H54 (cell line): ENCODE measurements around the gene ZDHHC5.
"Not testable (repeated sequence)": the region's sequence is repeated elsewhere in the genome, so short reads cannot be mapped to it uniquely, and the experiment has no call there.

ENCODE experiments used
- DNase-seq: peaks from one replicate; pipeline ENCODE4 v3.0.0; 2011; ENCODE audit warnings: low spot score, mixed read lengths; ENCODE audit not compliant: insufficient read length
- FAIRE-seq: peaks from 3 replicates; lab custom pipeline; 2011; peaks lifted over from hg19 to GRCh38; lab: Jason Lieb, UNC
- POLR2A ChIP-seq: IDR thresholded peaks from 2 replicates; pipeline ENCODE4 v1.6.1; 2011; ENCODE audit warnings: low read depth, mild to moderate bottlenecking, low read length

Gene ZDHHC5

DNA sequence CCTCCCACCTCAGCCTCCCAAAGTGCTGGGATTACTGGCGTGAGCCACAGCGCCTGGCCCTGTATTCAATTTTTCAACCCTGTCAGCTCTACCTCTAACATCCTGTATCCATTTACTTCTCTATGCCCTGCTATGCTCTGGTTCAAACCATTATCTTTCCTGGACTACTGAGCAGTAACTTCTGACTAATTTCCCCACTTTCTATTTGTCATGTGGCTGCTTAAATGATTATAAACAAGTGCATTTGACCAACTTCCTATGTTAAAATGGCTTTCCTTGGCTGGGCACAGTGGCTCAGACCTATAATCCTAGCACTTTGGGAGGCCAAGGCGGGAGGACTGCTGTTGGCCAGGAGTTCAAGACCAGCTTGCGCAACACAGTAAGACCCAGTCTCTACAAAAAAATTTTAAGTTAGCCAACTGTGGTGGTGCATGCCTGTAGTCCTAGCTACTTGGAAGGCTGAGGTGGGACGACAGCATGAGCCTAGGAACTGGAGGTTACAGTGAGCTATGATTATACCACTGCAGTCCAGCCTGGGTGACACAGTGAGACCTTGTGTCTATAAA is 42.0 kb downstream of the ZDHHC5 start:
- FAIRE-seq (no peak), DNase-seq (no peak)
- TF ChIP-seq POLR2A, result no peak

DNA sequence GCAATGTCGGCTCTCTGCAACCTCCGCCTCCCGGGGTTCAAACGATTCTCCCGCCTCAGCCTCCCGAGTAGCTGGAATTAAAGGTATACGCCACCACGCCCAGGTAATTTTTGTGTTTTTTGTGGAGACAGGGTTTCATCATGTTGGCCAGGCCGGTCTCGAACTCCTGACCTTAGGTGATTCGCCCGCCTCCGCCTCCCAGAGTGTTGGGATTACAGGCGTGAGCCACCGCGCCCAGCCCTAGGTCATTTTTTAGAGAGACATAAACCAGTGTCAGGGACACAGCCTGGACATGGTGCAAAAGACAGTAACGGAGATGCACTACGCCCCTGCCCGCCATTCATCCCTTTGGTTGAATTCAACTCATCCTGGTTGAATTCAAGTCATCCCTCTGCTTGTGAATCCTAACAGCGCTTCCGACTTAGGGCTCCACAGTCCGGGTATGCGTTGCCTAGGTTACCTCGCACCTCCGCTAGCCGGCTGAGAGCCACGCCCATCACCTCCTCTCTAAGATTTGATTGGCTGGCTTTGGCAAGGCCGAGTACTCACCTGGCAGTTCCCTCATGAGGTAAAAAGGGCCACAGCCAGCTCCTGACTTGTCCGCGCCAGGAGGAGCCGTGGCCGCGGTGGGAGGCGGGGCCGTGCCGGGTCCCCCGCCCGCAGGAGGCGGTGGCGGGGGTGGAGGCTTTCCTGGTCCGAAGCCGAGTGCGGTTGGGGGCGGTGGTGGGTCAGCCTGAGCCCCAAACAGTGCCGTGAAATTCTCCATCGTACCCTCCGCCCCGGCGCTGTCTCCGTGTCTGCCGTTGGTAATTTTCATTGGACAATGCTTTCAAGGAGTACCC is 43.7 kb downstream of the ZDHHC5 start, which contains the start of gene MED19:
MED19 (minus strand) TSS at position 802 of the 842 bp plus-strand sequence; CDS start at position 766, 36 bp downstream.
- FAIRE-seq (no peak), DNase-seq (peak; percentile 52)
- peak; percentile 50 for TF ChIP-seq POLR2A

DNA sequence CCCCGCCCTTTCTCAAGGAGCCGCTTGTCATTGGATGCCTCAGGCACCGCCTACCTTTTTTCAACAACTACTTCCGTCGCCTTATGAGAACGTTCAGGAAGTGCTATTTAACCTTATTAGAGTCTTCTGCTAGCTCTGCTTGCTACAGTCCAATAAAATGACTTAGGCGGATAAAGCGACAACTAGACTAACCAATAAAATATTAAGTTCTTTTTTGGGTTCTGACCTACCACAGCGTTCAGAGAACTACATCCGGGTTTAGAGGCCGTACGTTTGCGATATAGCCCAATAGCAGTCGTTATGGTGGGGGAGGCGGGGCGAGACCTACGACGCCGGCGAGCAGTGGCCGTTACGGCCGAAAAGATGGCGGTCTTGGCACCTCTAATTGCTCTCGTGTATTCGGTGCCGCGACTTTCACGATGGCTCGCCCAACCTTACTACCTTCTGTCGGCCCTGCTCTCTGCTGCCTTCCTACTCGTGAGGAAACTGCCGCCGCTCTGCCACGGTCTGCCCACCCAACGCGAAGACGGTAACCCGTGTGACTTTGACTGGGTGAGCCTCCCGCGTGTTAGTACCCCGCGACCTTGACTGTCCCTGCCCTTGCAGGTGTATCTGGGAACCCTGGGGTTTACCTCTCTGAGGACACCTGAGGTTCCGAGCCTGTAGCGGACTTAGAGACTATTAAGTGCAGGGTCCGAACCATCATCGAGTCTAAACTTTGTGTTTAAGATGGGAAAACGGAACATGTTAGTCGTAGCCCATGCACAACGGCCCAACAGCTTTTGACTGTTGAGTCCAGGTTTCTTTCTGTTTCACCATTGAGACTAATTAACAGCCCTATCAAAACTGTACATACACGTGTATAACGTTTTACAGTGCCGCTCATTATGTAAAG is 44.6 kb downstream of the ZDHHC5 start, which contains the start of gene TMX2:
TMX2 (plus strand) TSS at position 338 of the 895 bp plus-strand sequence; CDS start at position 364, 26 bp downstream.
- DNase-seq (peak; percentile 73), FAIRE-seq (no peak)
- TF ChIP-seq POLR2A, result peak; percentile 66; the same call in 1 of the 2 replicates

DNA sequence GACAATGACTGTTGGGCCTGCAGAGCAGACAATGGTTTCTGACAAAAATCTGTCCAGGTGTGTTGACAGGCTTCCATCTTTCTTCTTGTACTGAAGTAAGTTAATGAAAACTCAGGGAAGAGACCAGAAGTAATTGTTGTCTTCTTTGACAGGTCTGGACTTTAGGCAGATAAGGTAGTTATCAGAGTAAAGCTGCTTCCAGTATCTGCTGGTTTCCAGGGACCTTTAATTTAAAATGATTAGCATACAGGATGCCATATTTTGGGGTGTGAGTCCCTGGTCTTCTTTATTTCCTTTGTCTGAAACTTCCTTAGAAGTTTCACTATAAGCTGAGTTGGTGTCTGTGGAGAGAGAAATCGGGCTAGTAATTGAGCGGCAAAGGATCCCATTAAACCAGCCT is 45.9 kb downstream of the ZDHHC5 start:
- TF ChIP-seq POLR2A, result no peak
- FAIRE-seq (no peak), DNase-seq (no peak)

DNA sequence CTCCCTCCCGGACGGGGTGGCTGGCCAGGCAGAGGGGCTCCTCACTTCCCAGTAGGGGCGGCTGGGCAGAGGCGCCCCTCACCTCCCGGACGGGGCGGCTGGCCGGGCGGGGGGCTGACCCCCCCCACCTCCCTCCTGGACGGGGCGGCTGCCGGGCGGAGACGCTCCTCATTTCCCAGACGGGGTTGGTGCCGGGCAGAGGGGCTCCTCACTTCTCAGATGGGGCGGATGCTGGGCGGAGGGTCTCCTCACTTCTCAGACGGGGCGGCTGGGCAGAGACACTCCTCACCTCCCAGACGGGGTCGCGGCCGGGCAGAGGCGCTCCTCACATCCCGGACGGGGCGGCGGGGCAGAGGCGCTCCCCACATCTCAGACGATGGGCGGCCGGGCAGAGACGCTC is 48.8 kb downstream of the ZDHHC5 start:
- DNase-seq, FAIRE-seq: not testable (repeated sequence)

GRCh38 chr11:57727185-57727584 is 59.3 kb downstream of the ZDHHC5 start:
- FAIRE-seq, result no peak

DNA sequence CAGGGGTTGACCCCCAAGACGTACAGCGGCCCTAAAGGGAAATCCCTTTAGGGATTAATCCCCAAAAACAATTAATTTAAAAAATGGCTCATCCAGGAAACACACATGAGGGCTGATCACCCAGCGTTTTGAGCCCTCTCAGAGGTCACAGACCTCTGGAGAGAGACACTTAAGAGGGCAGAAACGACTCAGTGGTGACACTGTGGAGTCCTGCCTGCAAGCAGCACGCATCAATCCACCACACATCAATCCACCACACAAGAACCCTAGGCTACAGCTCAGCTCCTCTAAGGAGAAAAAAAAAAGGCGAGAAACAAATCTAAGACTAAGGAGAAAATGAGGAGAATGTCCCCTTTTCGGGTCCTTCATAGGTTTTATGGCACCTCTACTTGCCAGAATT is 60.9 kb downstream of the ZDHHC5 start:
- DNase-seq, result no peak
- TF ChIP-seq POLR2A, result no peak
- no peak for FAIRE-seq

More at GRCh38 chr11:57727185-57727584, 59.3 kb downstream of the ZDHHC5 start:
- no peak for DNase-seq
- no peak for TF ChIP-seq POLR2A

DNA sequence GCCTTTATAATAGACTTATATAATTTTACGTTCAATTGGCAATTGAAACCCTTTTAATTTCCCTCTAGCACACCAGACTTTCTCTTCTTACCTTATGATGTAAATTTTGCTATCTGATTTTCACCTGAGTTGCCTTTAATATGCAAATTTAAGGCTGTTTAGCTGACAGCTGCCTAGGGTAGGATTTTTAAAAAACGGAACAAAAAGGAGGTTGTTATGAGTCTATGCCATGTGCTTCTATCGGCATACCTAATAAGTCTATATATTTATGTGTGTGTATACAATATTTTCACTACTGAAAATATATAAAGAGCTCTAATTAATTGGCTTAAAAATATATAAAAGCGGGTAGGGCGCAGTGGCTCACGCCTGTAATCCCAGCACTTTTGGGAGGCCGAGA is 61.6 kb downstream of the ZDHHC5 start:
- FAIRE-seq (no peak), DNase-seq (no peak)
- no peak for TF ChIP-seq POLR2A

- FAIRE-seq (no peak), DNase-seq (no peak)
- TF ChIP-seq POLR2A, result no peak
Measured at GRCh38 chr11:57732661-57733060, 64.7 kb downstream of the ZDHHC5 start.

- no peak for DNase-seq
Measured at GRCh38 chr11:57735619-57736298, 67.8 kb downstream of the ZDHHC5 start.

DNA sequence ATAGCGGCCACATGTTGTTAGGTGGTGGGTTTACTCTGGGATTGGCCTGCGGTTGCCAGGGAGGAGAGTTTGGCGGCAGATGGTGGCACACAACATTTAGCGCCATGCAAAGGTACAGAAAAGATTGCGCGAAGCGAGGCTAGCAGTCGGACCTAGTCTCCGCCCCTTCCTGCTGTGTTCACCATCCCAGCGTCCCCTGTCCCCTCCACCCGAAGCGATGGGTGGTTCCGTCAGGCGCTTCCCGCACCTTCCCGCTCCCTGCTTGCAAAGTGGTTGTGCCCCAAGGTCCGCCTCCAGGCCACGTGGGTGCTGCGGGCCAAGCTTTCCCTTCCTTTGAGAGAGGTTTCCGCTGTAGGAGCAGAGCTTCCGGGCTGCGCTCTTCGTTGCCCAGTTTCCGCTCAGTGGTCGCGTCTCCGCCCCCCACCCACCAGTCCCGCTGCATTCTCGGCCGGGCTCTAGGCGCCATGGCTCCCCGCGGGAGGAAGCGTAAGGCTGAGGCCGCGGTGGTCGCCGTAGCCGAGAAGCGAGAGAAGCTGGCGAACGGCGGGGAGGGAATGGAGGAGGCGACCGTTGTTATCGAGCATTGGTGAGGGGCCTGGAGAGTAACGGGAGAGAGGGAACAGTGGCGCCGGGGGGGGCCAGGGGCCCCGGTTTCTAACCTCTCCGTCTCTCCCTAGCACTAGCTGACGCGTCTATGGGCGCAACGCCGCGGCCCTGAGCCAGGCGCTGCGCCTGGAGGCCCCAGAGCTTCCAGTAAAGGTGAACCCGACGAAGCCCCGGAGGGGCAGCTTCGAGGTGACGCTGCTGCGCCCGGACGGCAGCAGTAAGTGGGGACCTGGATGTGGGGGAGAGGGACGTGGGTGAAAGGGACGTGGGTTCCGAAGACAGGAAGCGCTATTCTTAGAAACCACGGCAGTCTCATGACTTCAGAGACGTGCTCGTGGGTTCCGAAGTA is 73.5 kb downstream of the ZDHHC5 start, which contains the start of gene SELENOH:
SELENOH (plus strand) TSS at position 360 of the 955 bp plus-strand sequence; CDS start at position 465, 105 bp downstream.
- peak; percentile 62 for TF ChIP-seq POLR2A
- peak; percentile 62 for FAIRE-seq
- peak; percentile 92 for DNase-seq

More at GRCh38 chr11:57735619-57736298, 67.8 kb downstream of the ZDHHC5 start:
- no peak for FAIRE-seq
- TF ChIP-seq POLR2A, result no peak

GRCh38 chr11:57742087-57742452 is 74.2 kb downstream of the ZDHHC5 start:
- TF ChIP-seq POLR2A, result no peak

More at GRCh38 chr11:57742087-57742452, 74.2 kb downstream of the ZDHHC5 start:
- no peak for FAIRE-seq
- no peak for DNase-seq
